ENCODE results near the gene YPEL2.
"Not testable (repeated sequence)": the region's sequence is repeated elsewhere in the genome, so short reads cannot be mapped to it uniquely, and the experiment has no call there.

YPEL2 gene

DNA sequence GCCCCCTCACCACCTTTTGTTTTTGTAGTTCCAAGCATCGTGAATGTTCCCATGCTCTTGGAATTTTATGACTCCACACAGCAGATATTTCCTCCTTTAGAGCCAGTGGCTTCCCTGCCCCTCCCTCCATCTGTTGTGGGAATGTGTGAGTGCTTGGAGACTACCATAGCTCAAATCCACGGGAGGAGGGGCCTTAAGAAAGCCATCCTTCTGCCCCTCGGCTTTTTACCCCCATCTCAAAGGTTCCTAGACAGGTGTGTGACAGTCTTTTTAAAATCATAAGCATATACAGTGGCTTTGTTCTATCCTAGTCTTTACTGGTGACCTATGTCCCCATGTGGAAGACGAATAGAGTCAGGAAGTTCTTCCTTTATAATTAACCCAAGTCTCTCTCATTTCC, 47.2 kb downstream of the YPEL2 start:
- no peak for FAIRE-seq

DNA sequence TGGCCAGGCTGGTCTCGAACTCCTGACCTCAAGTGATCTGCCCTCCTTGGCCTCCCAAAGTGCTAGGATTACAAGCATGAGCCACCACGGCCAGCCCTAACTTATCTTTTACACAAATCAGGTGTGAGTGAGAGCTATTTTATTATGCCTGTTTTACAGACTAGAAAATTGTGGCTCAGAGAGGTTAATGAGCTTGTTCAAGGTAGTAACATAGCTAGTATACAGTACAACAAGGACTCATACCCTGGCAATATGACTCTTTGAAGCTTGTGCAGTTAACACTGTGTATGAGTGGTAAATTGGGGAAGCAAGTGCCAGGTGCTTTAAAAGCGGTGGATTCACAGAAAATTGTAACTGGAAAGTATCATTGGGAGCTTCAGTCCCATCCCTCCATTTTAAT, 49.0 kb downstream of the YPEL2 start:
- FAIRE-seq: no peak

- FAIRE-seq: no peak
These were observed 50.5 kb downstream of the YPEL2 start for GRCh38 chr17:59381716-59382570.

GRCh38 chr17:59383893-59384292, 52.4 kb downstream of the YPEL2 start:
- no peak for FAIRE-seq

DNA sequence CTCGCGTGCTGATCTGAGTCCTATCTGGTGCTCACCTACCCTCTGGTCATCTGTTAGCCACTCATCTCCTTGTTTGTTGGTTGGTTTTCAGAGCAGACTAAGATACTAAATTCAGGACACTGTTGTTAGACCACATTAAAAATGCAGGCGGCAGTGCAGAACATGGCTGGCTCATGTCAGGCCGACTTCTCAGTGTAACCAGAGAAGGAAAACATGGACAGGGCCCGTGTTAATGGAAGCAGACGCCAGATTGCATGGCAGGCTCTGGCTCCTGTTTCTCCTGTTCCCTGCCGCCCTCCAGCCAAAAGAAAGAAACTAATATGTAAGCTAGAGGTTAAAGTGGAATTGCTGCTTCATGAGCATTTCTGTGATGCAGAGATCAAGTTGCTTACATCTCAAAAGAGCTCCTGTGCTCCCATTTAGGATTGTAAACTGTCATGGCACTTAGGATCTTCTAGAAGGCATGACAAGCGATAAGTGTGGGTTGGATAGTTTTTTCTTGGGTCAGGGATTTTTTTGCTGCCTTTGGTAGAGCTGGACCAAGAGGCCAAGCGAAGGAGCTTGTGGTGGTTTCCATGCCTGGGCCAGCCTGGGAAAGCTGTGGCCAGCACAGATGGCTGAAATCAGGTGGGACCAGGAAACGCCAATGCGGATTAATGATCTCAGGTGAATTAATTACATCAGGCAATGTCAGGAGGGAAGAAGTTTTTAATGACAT, 56.1 kb downstream of the YPEL2 start:
- no peak for FAIRE-seq

GRCh38 chr17:59388069-59388556, 56.7 kb downstream of the YPEL2 start:
- no peak for FAIRE-seq

DNA sequence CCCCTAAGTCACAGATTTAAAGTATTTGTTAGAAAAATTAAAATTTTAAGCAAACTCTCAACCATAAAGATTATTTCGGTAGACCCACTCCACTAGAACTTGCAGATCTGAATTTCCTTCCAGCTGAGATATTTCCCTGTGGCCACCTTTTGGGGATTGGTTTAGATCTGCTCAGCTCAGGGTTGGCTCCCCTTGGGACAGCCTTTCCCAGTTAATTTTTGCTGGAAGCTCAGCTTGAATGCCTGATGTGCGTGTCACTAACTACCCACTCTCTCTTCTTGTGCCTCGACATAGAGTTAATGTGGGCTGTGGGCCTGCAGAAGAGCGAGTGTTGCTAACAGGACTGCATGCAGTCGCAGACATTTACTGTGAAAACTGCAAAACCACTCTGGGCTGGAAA, 57.6 kb downstream of the YPEL2 start:
- FAIRE-seq: no peak

- no peak for FAIRE-seq
These were observed 59.6 kb downstream of the YPEL2 start for GRCh38 chr17:59391021-59391420.

GRCh38 chr17:59392973-59393679, 61.7 kb downstream of the YPEL2 start:
- no peak for FAIRE-seq

DNA sequence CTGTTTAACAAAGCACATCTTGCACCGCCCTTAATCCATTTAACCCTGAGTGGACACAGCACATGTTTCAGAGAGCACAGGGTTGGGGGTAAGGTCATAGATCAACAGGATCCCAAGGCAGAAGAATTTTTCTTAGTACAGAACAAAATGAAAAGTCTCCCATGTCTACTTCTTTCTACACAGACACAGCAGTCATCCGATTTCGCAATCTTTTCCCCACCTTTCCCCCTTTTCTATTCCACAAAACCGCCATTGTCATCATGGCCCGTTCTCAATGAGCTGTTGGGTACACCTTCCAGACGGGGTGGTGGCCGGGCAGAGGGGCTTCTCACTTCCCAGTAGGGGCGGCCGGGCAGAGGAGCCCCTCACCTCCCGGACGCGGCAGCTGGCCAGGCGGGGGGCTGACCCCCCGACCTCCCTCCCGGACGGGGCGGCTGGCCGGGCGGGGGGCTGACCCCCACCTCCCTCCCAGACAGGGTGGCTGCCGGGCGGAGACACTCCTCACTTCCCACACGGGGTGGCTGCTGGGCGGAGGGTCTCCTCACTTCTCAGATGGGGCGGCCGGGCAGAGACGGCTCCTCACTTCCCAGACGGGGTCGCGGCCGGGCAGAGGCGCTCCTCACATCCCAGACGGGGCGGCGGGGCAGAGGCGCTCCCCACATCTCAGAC, 62.4 kb downstream of the YPEL2 start:
- not testable (repeated sequence) for FAIRE-seq

DNA sequence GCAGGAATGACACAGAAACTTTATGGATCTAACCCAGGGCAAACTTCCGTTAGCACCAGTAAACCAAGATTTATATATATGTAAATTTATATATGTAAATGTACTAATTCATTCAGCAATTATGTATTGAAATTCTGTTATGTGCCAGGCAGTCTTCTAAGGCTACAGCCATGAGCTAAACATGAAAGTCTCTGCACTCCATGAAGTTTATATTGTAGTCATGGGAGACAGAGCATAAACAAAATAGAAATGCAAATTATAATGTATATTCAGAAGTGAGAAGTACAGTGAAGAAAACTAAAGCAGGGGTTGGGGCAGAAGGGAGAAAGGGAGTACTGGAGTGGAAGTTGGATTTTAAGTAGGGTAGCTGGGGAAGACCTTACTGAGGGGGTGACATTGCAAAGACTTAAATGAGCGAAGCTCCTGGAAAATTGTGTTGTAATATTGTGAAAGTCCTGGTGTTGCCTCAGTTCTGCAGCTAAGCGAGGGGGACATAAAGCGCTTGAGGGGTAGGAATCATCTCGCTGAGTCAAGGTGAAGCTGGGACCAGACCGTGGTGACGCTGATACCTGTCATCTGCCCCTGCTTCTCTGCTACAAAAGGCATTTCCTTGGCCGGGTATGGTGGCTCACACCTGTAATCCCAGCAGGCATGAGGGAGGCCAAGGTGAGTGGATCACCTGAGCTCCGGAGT, 64.8 kb downstream of the YPEL2 start:
- FAIRE-seq: no peak

- FAIRE-seq: no peak
These were observed 66.0 kb downstream of the YPEL2 start for GRCh38 chr17:59397316-59398073.

DNA sequence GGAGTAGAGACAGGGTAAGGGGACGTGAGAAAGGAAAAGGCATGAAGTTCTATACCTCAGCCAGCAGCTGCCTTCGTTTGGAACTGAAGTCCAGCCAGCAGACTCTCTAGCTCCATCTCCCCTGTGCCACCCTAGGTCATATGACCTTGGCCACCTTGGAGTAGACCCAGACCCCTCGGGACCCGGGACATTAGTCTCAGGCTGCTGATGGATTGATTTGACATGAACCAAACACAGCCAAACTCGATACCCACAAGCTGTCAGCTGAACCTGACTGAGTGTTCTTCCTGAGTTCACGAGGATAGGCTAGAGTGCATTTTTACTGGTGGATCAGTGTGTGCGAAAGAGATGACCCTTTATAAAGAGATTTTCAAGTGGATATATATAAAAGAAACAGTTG, 68.5 kb downstream of the YPEL2 start:
- no peak for FAIRE-seq

- FAIRE-seq: no peak
These were observed 69.4 kb downstream of the YPEL2 start for GRCh38 chr17:59400858-59401257.

DNA sequence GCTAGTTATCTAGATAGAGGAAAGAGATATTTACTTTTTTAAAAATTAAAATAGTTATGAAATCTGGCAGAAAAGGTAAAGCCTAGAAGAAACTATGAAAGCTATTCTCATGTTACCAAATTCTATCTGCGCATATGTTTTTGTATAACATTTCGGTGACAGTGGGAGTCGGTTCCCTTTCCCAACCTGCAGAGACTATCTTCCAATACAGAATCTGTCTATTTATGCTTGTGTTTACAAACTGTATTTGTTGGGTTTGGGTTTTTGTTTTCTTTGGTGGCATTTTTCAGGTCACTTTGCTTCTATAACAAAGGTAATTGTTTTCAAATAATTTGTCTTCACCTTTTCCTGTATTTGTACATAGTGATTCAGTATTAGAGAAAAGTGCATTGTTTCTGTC, 69.8 kb downstream of the YPEL2 start:
- no peak for FAIRE-seq

DNA sequence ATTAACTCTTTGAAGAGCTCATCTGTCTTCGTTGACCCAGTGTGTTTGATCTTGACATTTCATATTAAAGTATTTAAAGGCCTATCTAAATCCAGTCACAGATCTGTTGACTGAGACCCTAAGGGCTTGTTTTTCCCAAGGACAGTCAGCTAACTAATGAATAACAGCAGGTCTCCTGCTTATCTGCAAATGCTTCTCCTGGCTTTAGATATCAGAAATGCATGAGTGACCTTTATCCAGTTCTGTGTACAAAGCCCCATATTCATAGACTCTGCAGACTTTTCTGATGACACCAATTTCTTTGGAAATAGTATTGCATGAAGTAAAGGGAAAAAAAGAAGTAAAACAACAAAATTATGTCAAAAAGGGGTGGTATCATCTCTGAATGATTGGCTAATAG, 70.3 kb downstream of the YPEL2 start:
- no peak for FAIRE-seq

DNA sequence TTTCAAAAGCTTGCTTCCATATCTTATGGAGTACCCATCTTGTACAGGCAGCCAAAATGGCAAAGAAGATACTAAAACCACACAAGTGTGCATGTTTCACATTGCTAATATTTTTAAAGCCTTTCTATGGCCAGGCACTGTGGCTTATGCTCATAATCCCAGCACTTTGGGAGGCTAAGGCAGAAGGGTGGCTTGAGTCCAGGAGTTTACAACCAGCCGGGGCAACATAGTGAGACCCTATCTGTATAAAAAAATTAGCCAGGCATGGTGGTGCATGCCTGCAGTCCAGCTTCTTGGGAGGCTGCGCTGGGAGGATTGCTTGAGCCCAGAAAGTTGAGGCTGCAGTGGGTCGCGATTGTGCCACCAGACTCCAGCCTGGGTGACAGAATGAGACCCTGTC, 71.3 kb downstream of the YPEL2 start:
- no peak for FAIRE-seq

DNA sequence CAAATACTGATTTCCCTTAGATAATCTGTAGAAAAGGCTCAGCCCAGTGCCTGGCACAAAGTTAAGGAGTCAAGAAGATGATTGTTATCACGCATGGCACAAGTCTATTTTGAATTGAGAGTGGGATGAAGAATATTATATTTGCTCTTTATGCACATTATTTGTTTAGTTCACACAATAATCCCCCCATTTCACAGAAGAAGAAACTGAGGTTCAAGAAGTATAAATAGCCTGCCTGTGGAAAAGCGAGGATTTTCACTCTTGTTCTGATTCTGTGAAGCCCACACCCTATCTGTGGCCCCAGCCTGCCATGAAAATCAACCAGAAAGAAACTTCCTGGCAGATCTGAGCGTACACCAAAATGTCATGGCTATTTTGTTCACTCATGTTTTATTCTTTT, 73.0 kb downstream of the YPEL2 start:
- FAIRE-seq: no peak

DNA sequence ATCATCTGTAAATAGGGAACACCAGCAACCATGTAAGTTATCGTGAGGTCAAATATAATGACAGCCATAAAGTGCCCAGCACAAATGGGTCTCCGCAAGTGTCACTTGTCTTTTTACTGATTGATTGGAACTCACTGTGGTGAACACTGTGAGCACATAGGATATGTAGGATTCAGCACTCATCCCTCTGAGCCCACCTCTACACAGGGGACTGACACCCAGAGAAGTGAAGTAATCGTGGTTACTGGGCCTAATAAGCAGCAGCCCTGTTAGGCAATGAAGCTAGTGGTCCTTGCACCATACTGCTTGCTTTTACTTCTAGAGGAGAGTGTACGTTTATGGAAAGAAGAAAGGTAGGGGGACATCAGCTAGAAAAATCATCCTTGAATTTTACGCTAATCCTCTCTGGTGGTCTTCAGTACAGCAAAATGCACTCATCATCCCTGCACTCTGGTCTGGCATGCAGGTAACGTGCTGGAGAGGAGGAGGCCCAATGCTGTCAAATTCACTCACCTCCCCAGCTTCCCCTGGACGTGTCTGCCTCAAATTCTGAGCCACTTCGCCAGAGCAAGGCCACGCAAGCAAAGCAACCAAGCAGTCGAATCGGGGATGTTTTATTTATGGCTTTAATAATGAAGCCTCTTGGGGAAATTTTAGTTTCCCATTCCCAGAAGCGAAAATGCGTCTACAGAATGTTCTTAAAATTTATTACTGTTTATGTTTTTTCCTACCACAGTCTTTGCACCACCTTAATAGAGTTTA, 74.7 kb downstream of the YPEL2 start:
- no peak for FAIRE-seq

DNA sequence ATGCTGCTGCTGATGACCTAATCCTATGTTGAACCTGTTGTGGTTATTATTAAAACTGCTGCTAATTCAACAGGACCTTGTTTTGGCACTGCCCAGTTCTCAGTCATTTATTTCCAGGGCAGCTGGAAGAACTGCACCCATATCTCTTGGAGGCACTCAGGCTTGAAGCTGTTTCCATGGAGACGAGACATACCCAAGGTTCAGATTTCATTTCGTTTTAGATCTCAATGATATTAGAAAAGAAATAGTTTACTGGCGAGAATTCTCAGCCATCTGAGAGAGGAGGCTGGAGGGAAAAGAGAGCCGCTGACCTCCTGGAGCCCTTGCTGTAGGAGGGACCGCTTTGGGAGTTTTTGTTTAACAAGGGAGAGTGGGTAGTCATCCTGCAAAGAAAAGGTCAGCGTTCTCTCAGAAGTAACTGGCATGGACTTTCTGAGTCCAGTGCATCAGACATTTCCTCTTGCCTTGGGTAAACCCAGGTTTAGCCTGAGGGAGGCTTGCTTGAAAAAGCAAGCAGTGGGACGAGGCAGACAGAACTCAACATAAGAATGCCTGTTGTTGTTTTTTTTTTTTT, 75.4 kb downstream of the YPEL2 start:
- FAIRE-seq: no peak

Measured in G401.6 (cell line).